ENCODE measurements around the gene LRP6. TPM values are rescaled to one million over a fixed set of nuclear protein-coding genes. Genes with fewer than 3 reads are reported as not detected.

Gene LRP6
- total RNA-seq, 1 donor from 2014 or later = 1.4 TPM

- Mint-ChIP-seq H3K27ac (no peak overlapping the region), H3K4me3 (no peak overlapping the region), H3K4me1 (peaks cover 3% of the 10 kb centered on the region), H3K36me3 (ENCODE audit: low read depth) (no peaks in the 10 kb centered on the region), H3K27me3 (peaks cover 2% of the 10 kb centered on the region), H3K9me3 (no peaks in the 10 kb centered on the region)
- CTCF ChIA-PET = no interaction called here
- POLR2A ChIA-PET = no interaction called here
- TF ChIP-seq, protein P1, sequence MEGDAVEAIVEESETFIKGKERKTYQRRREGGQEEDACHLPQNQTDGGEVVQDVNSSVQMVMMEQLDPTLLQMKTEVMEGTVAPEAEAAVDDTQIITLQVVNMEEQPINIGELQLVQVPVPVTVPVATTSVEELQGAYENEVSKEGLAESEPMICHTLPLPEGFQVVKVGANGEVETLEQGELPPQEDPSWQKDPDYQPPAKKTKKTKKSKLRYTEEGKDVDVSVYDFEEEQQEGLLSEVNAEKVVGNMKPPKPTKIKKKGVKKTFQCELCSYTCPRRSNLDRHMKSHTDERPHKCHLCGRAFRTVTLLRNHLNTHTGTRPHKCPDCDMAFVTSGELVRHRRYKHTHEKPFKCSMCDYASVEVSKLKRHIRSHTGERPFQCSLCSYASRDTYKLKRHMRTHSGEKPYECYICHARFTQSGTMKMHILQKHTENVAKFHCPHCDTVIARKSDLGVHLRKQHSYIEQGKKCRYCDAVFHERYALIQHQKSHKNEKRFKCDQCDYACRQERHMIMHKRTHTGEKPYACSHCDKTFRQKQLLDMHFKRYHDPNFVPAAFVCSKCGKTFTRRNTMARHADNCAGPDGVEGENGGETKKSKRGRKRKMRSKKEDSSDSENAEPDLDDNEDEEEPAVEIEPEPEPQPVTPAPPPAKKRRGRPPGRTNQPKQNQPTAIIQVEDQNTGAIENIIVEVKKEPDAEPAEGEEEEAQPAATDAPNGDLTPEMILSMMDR (IDR thresholded peaks at IDR 0.05) = no peak
- DNase-seq = no peak
- ATAC-seq (ENCODE audit: low read depth) = no peak
- intact Hi-C loops (cut with micrococcal nuclease) = no loop called here
Measured at GRCh38 chr12:12180136-12180535, 86.7 kb downstream of the LRP6 start.

GRCh38 chr12:12178559-12178958 lies 88.3 kb downstream of the LRP6 start:
- Mint-ChIP-seq H3K9me3 (no peaks in the 10 kb centered on the region), H3K4me1 (peaks cover 3% of the 10 kb centered on the region), H3K27ac (no peak overlapping the region), H3K27me3 (peaks cover 2% of the 10 kb centered on the region), H3K4me3 (no peak overlapping the region), H3K36me3 (ENCODE audit: low read depth) (no peaks in the 10 kb centered on the region)
- DNase-seq (no peak), ATAC-seq (ENCODE audit: low read depth) (no peak)
- ChIA-PET POLR2A (no interaction called here), CTCF (no interaction called here)
- intact Hi-C loops (cut with micrococcal nuclease) = no loop called here
- TF ChIP-seq, protein P1 (IDR thresholded peaks at IDR 0.05) = no peak

- H3K36me3 Mint-ChIP-seq (ENCODE audit: low read depth) = no peaks in the 10 kb centered on the region
- H3K27ac Mint-ChIP-seq = no peak overlapping the region
- H3K9me3 Mint-ChIP-seq = no peaks in the 10 kb centered on the region
- POLR2A ChIA-PET = interaction anchor here (0.6 kb wide), 1 partner anchor 9 kb away, joined by 5 read pairs; no protein-coding TSS in a partner anchor
- TF ChIP-seq, protein P1 (IDR thresholded peaks at IDR 0.05) = no peak
- DNase-seq (no peak), ATAC-seq (ENCODE audit: low read depth) (peak; percentile 50)
- H3K27me3 Mint-ChIP-seq = peaks cover 2% of the 10 kb centered on the region
- intact Hi-C loops (cut with micrococcal nuclease) = no loop called here
- CTCF ChIA-PET = no interaction called here
- no peak overlapping the region for H3K4me3 Mint-ChIP-seq
- peaks cover 3% of the 10 kb centered on the region for H3K4me1 Mint-ChIP-seq
Measured at GRCh38 chr12:12176402-12176801, 90.4 kb downstream of the LRP6 start.

DNA sequence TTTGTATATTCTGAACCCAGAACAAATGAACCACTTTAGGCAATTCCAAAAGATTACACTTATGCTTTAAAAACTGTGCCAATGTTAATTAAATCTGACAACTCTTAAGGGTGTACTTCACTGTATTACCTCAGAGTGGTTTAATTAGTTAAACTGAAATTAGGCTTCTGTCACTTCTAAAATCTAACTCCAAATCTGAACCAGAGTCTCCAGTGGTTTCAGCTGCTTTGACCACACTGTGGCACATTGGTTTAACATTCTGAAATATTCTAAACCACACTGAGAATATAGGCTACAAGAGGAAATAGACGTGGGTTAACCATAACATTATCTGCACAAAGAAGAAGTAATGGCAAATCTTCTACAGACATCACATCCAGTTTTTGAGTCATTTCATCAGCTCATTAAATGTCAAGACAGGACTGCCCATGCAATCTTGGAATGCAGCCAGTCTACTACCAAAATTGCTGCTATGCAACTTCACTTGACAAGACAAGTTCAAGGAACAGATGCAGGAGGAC lies 94.8 kb downstream of the LRP6 start:
- Mint-ChIP-seq H3K36me3 (ENCODE audit: low read depth) (no peaks in the 10 kb centered on the region), H3K4me3 (no peak overlapping the region), H3K9me3 (no peaks in the 10 kb centered on the region), H3K4me1 (peaks cover 3% of the 10 kb centered on the region), H3K27me3 (peaks cover 2% of the 10 kb centered on the region), H3K27ac (no peak overlapping the region)
- CTCF ChIA-PET = no interaction called here
- no peak for DNase-seq
- POLR2A ChIA-PET = no interaction called here
- TF ChIP-seq, protein P1 (IDR thresholded peaks at IDR 0.05) = no peak
- ATAC-seq (ENCODE audit: low read depth) = no peak
- intact Hi-C loops (cut with micrococcal nuclease) = no loop called here

GRCh38 chr12:12167847-12168246 lies 99.0 kb downstream of the LRP6 start:
- intact Hi-C loops (cut with micrococcal nuclease) = no loop called here
- peaks cover 2% of the 10 kb centered on the region for H3K27me3 Mint-ChIP-seq
- CTCF ChIA-PET = no interaction called here
- H3K27ac Mint-ChIP-seq = no peak overlapping the region
- no peaks in the 10 kb centered on the region for H3K9me3 Mint-ChIP-seq
- H3K36me3 Mint-ChIP-seq (ENCODE audit: low read depth) = no peaks in the 10 kb centered on the region
- no peaks in the 10 kb centered on the region for H3K4me1 Mint-ChIP-seq
- no peak for ATAC-seq (ENCODE audit: low read depth)
- no peak for DNase-seq
- TF ChIP-seq, protein P1 (IDR thresholded peaks at IDR 0.05) = no peak
- POLR2A ChIA-PET = no interaction called here
- H3K4me3 Mint-ChIP-seq = no peak overlapping the region

Measured in activated B cell treated with CpG ODN at 0.5 μM for 24 hours (primary cell).